Fibroblast of skin of right biceps (primary cell): ENCODE data around the gene TNFRSF14.
"Not testable (repeated sequence)": the region's sequence is repeated elsewhere in the genome, so short reads cannot be mapped to it uniquely, and the experiment has no call there.

ENCODE experiments used
- DNase-seq: peaks from one replicate; pipeline ENCODE4 v3.0.0-alpha.2; 2013

TNFRSF14 gene

DNA sequence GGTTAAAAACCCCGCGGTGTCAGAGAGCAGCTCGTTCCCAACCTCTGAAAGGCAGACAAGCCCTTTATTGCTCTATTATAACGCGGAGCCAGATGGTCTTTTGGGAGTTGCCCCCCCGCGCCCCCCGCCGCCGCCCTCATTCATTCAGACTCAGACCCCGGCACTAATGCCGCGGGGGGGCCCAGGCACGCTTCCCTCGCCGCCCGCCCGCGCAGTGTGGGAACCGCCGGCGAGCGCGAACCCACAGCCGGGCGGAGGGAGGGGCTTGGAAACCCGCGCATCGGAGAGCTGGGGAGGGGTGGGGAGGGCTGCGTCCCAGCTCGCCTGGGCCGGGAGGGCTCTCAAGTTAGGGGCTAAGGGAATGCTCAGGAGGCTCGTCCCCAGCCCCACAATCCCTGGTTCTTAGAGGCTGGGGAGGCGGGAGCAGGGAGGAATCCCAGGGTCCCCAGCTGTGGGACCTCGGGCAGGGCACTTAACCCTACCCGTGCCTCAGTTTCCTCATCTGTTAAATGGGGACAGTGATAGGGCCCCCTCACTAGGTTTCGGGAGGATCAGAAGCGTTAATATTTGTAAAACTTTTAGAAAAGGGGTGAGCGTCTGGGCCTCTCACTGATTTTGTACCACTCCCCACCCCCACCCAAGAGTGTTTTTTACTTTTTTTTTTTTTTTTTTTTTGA, 15.2 kb upstream of the TNFRSF14 start:
- no peak for DNase-seq

DNA sequence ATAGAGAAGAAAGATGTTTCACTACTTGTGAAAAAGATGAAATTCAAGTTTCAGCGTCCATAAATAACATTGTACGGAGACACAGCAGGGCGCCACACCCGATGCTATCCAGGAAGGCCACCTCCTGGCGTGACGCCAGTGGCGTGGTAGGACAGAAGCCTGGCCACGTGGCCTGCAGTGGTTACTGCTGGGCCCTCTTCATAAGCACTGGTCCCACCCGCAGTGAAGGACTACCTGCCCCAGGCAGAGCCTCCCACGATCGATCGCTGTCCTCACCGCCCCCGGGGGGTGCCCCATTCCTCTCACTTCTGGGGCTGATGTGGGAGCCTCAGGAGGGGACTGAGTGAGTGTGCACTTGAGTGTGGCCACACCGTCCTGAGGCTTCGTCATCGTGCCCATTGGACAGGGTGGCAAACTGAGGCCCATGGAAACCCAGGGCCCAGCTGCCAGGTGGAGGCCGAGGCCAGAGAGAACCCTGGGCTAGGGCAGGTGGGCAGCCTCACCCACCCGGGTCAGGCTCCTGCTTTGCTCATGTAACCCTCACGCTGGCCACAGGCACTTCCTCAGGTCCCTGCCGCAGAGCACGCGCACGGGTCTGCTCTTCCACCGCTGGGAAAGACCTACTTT, 14.4 kb upstream of the TNFRSF14 start:
- no peak for DNase-seq

DNA sequence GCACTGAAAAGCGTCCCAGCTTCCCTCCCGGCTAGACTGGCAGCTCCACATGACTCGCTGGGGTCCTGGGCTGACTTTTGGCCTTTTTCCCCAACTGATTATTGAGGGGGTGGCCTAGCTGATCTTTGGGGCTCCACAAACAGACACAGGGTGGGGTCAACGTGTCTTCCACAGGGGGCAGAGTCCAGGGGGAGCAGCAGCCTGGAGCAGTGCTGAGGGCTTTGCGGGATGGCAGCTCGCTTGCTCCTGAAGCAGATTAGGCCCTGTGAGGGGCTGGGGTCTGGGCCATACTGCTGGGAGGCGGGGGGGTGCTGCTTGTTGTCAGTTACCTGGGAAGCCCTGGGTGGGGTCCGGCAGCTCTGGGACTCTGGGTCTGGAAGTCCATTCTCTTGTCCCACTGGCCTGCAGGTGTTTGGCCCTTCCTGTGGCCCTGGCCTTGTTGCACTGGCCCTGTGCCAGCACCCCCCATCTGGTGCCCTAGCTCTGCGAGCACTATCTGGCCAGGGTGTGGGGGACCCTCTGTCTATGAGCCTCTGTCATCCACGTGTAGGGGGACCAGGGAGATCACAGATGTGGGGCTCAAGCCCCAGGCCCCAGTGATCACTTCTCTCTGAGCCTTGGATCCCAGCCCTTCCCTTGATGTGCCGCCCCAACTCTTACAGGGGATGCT, 13.8 kb upstream of the TNFRSF14 start:
- no peak for DNase-seq

DNA sequence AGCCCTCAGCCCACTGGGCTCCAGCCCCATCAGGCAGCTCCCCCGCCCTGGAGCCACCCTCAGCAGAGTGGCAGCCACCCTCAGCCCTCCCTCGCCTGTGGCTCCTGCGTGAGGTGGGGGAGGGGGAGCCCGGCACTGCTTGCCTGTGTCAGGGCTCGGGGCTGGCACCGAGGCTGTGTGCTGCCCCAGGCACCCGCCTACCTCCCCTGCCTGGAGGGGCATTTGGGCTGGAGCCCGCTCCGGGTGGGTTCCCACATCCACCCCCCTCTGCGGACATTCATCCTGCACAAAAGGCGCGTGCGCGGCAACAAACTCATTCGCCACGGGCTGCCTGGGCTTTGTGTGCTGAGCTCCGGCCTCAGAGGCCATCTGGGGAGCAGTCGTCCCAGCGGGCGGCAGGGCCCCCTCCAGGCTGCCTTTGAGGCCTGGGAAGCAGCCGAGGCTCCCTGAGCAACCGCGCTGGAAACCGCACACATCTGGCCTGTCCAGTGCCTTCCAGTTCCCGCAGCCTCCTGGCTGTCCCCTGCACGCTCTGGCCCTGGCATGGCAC, 12.6 kb upstream of the TNFRSF14 start:
- peak; percentile 23 for DNase-seq

DNA sequence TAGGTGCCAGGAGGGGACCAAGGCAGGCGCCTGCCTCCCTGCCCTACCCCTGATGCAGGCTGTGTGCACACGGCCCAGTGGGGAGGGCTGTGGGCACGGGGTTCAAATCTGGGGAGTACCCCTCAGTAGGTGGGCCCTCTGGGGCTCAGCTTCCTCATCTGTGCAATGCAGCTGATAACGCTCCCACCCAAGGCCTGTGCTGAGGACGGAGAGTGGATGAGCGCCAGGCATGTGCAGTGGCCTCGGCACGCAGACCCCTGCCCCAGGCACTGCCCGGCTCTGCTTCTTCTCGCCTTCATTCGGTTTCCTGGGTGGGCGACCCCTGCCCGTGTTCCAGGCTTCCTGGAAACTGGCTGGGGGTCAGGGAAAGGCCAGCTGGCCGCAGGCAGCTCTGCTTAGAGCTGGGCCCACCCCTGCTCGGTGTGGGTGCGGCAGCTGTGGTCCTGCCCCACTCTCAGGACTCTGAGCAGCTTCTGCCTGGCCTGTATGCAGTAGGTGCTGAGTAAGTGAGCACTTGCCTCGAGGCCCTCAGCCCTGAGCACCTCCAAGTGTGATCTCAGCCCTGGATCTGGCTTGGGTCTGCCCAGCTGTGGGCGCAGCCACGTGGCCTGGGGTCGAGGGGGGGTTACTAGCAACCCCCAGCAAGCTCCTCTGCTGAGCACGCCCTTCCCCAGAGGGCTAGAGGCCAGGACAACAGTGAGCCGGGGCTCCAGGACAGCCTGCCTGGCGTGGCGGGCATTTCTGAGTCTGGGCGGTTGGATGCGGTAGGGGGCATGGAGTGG, 11.9 kb upstream of the TNFRSF14 start:
- no peak for DNase-seq

DNA sequence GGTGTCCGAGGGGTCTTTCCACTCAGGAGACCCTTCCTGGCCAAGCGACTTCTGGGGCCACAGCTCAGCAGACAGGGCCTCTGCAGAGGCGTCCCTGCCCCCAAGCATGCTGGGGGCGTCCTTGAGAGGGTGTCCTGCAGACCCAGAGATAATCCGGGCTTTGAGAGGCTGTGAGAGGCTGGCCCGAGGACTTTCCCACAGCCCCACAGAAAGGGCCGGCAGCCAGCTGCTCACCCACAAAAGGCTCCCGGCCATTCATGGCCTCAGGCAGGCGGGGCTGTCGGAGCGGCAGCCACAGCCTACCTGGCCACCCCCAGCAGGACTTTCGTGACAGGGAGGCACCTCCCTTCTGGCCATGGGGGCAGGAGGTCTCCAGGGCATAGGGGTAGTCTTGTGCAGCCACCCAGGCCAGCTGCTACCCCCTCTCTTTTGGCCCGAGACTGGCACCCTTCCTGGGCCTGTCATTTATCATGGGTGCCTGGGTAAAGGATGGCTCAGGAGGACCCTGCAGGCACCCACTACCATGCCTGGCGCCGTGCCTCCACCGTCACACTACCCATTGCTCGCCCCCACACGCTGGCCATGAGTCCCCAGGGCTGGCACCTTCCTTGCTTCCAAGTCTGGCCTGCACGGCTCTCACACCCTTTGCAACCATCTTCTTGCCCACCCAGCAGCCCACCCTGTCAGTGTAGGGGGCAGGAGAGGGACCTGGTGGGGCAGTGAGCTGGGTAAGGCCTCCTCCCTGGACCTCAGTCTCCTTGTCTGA, 11.1 kb upstream of the TNFRSF14 start:
- no peak for DNase-seq

DNA sequence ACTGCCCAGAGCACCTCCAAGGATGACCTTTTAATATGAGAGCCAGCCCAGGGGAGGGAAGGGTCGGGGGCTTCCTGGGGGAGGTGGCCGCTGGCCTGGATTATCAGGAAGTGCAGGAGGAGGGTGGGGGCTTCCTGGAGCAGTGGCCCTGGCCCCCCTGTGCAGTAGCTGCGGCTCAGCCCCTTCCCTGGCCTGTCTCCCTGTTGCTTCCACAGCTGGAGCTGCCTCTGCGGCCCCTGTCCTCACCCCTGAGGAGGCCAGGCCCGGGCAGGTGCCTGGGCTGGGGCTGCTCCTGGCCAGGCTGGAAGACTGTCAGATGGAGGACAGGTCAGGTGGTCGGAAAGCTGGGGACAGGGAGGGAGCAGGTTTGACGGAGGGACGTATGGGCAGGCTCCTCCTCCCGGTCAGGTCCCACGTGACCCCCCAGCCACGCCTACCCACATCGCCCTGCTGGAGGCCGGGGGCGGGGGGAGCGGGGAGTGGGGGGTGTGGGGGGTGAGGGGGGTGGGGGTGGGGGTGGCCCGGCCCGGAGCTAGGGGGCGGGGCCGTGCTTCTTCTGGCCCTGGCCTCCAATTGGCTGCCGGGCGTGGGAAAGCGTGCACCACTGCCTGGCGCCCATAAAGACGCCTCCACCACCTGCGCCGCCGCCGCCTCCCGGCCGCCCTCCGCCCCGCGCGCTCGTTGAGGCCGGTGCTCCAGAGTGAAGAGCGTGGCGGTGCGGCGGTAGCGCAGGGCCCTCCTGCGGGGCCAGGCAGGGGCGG, 10.2 kb upstream of the TNFRSF14 start:
- DNase-seq = peak; percentile 73

DNA sequence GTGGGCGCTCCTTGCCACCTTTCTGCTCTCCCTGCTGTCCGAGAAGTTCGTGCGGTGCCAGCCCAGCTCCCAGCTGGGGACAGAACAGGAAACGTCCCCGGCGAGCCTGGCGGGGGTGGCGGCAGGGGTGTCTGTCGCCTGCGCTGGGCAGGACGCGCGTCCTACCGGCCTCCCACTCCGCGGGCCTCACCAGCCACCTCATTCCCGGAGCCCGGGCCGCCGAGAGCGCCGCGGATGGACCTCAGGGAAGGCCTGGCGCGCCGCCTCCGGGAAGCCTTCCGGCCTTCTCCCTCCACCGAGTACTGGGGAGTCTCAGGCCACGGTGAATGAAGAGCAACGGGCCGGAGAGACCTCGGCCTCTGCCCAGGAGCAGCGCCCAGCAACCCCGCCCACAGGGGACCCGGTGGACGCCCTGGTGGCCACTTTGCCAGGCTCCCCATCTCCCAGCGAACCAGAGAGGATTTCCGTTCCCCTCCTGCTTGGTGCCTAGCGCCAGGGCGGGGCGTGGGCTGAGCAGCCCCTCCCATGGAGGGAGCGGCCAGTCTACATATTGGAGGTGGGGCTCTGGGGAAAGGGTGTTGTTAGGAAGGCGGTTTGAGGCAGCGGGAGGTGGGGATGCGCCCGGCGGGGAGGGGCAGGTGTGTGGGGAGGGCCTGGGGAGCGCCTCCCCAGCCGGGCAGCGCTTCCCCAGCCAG, 9.5 kb upstream of the TNFRSF14 start:
- peak; percentile 59 for DNase-seq

DNA sequence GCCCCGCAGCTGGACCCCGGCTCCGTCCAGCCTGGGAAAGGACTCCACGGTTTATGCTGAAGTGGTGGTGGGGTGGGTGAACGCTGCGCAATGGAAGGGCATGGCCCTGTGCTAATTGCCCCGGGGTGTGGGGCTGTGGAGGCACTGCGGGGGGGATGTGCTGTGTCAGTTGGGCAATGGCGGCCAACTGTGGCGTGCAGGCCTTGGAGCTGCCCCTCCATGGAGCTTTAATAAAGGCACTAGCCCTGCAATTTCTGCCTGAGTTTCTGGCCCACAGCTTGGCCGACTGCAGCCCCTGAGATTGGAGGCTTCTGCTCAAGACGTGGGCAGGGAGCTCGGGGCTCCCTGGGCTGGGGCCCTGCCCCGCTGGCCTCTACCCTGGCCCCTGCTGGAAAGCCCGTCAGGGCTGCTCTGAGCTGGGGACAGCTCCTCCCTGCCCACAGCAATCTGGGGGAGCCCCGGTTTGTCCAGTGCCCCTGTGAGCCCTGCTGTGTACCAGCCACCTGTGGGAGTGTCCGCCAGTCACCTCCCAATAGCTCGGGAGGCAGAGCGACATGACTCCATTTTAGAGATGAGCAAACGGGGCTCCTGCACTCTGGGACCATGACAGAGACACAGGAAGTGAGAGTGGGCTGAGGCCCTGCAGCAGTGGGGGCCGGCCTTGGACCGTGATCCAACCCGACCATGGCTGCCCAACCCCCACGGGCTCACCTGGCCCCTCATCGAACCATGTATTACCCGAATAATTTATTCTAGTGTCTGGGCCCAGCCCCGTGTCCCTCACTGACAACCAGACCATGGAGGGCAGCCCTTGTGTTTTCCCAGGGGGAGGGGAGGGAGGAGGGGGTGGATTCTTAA, 8.7 kb upstream of the TNFRSF14 start:
- no peak for DNase-seq

DNA sequence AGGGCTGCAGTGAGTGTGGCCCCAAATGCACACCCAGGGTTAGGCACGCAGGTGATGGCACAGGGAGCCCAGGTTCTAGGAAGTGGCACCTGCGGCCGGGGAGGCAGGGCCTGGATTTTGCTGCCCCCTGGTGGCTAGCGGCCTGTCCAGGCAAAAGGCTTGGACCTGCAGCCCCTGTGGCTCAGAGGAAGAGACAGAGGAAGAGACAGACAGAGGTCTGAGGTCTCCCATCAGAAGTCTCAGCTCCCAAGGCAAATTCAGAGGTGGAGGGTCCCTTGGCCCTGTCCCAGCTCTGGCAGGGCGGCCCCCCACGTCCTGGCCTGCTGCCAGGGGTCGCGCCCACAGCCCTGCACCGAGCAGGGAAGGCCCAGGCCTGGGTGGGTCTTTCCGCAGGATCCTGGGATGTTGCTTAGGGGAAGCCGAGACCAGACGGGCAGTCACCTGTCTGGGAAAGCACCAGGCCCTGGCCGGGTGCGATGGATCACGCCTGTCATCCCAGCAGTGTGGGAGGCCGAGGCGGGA, 8.0 kb upstream of the TNFRSF14 start:
- peak; percentile 54 for DNase-seq

DNA sequence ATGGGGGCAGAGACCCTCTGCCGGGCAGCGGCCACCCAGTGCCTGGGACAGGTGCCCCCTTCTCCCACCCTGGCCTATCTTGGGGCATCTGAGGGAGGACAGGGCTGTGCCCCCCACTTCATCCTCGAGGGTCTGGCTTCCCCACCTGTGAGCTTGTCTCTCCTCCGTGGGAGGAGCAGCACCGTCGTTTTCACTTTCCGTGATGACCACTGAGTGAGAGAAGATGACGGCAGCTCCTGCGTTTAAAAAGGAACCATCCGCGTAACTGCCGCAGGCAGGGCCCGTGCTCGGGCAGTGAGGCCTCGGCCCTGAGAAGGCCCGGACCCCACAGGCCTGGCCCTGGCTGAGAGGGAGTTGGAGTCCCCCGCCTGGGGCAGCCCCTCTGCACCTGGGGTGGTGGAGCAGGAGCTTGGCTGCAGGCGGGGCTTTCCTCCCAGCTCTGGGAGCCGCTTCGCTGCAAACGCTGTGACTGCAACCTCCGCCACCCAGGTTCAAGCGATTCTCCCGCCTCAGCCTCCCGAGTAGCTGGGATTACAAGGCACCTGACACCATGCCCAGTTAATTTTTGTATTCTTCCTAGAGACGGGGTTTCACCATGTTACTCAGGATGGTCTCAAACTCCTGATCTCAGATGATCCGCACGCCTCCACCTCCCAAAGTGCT, 6.7 kb upstream of the TNFRSF14 start:
- not testable (repeated sequence) for DNase-seq

DNA sequence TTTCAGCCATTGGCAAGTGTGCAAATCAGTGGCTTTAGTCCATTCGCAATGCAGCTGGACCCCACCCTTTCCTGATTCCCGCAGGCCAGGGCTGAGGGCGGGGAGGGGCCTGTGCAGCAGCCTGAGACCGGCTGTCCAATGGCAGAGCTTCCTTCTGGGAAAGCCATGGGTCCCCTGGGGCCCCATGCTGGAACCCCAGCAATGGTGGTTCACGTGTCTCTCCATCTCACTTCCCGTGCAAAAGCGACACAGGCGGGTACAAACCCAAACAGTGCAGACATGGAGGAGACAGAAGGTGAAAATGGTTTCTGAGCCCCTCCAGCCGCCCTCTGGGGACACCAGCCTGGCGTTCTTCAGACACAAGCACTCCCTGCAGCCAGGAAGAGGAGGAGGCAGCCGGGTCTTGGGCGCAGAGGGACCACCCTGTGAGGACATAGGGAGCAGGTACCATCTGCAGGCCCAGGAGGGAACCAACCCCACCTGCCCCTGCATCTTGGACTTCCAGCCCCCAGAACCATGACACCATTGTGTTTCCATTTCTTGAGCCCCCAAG, 5.8 kb upstream of the TNFRSF14 start:
- DNase-seq = not testable (repeated sequence)

DNA sequence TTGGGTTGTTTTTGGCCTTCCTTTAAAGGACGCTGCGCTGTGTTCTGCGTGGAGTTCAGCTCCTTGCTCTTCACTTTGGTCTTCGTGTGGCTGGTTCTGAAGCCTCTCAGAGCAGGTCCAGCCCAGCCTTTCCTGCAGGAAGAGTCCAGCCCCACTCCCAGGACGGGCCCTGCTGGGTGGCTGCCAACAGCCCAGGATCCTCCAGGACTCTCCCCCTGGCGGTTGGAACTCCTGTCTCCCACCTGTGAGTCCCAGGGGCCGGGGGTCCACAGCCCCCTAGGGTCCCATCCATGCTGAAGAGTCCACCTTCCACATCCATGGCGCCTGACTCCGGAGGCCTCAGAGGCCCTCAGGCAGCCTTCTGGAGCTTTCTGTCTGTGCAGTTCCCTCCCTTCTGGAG, 4.6 kb upstream of the TNFRSF14 start:
- DNase-seq = not testable (repeated sequence)

DNA sequence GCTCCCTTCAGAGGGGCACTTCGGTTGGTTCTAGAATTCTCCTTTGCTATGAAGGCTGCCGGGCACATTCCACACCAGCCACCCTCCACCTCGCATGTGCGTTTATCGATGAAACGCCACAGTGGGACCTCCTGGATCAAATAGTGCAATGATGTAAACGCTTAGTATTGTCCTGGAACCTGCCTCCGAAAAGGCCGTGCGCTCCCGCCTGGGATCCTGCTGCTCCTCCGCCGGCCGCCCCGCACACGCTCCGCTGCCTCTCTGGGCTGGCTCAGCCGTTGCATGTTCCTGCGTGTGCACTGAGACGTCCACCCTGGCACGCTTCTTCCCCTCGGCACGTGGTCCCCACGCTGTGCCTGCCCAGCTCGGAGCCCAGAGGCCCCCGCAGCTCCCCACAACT, 4.0 kb upstream of the TNFRSF14 start:
- DNase-seq = no peak

DNA sequence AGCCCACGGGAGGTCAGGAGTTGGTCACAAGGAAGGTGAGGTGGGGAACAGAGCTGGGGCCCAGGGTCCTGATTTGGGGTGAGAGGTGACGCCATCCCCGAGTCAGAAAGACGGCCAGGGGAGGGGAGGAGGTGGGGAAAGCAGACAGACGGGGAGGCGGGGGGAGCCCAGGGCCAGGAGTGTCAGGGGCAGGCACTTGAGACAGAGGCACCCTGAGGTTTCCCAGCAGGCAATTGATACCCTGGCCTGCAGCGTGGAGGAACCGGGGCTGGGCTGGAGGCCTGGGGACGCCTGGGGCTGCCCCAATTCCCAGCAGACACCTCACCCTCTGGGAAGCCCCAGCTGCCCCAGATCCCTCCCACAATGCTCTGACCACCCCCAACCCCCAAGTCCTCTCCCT, 3.1 kb upstream of the TNFRSF14 start:
- DNase-seq = not testable (repeated sequence)

DNA sequence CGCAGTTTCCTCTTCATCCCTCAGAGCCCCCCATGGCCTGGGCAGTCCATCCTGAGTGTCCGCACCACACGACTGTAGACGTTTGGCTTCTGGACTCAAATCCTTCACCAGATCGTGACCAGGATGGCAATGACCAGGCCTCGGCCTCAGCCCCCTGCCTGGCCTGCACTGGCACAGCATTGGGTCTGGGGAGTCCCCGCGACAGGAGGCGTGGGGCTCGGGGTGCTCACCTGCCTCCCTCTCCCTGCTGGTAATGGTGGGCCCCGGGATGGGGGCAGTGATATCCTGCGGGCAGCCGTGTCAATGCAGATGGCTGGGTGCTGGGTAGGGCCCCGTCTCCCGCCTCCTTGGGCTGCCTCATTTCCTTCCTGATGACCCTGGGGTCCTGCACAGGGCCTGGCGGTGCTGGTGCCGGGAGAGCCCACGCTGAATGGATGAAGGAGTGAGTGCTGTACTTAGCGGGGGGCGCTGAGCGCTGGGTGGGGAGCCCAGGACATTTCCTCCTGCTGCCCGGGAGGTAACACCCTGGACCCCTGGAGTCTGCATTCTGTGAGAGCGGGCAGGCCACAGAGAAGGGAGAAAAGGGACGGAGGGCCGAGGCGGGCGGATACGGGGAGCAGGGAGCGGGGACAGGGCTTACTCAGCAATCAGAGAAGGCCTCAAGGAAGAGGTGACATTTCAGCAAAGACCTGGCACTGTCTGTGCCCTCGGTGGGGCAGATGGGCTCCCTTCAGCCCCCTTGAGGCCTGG, 2.1 kb upstream of the TNFRSF14 start:
- DNase-seq = no peak

DNA sequence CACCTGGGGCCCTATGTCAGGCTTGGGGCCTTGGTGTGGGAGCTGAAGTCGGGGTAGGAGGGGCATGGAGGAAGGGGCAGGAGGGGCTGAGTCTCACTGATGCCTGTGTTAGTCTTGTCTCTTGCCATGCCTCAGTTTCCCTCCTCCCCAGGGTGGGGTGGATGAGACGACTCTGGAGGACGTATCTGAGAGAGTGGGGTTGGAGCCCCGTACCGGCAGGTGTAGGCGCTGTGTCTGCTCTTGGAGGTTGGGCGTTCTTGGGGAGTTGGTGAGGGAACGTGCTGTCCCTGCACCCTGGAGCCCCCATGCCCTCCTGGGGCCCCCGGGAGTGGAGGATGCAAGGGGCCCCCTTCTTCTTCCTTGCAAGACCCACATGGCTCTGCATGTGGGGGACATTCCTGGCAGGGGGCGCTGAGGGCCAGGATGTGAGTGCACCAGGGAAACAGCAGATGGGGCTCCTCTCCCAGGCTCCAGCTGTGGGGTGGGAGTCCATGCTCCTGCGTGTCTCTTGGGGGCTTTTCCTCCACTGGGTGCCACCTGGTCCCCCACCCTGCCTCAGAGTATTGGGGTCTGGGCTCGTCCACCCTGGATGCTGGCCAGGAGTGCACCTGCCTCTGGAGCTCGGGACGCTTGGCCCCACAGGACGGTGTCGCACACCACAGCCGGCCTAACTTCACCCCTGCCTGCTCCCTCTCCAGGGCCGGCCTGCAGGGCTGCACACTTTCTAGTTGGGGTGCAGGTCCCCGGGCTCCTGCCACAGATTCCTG, 1.4 kb upstream of the TNFRSF14 start:
- DNase-seq = no peak
